CD14-positive monocyte (primary cell): ENCODE data around the gene CHAD. TPM values are rescaled to one million over a fixed set of nuclear protein-coding genes. Genes with fewer than 3 reads are reported as not detected.

ENCODE experiments used
- DNase-seq, 3 donors: peaks; one replicate each; pipeline ENCODE4 v3.0.0-alpha.2; 2011 to 2022
- H2AFZ ChIP-seq: 2 replicates; pipeline ENCODE4 v1.6.0; 2012; ENCODE audit warnings: mild to moderate bottlenecking, low read depth, low read length, inconsistent platforms; ENCODE audit not compliant: insufficient read depth, poor library complexity, severe bottlenecking
- H3K27ac ChIP-seq, 2 donors: 1 replicate in 1 of 2; 2 replicates in 1 of 2; pipeline ENCODE4 v1.5.1; 2012 to 2013; ENCODE audit warnings: low read length in 2 of 2, control low read depth in 1 of 2, inconsistent platforms in 1 of 2, low read depth in 1 of 2, mild to moderate bottlenecking in 1 of 2
- H3K27me3 ChIP-seq, 2 donors: one replicate each; pipeline versions ENCODE4 v1.6.0 to v1.6.1; 2011 to 2013; ENCODE audit warnings: low read length in 2 of 2; ENCODE audit not compliant: control insufficient read depth in 2 of 2, insufficient read depth in 2 of 2
- H3K36me3 ChIP-seq, 2 donors: replicated peaks in 1 of 2; 1 replicate in 1 of 2; 2 replicates in 1 of 2; pipeline versions ENCODE4 v1.5.1 to v1.6.1; 2012 to 2013; ENCODE audit warnings: low read length in 2 of 2, control low read depth in 1 of 2, inconsistent platforms in 1 of 2, mild to moderate bottlenecking in 1 of 2; ENCODE audit not compliant: insufficient read depth in 2 of 2, control insufficient read depth in 1 of 2
- H3K4me1 ChIP-seq, 2 donors: 1 replicate in 1 of 2; 2 replicates in 1 of 2; pipeline versions ENCODE4 v1.5.1 to v1.6.1; 2012 to 2013; ENCODE audit warnings: low read length in 2 of 2, control low read depth in 1 of 2, inconsistent platforms in 1 of 2, mild to moderate bottlenecking in 1 of 2, moderate library complexity in 1 of 2; ENCODE audit not compliant: insufficient read depth in 2 of 2, control insufficient read depth in 1 of 2
- H3K4me2 ChIP-seq: replicated peaks from 2 replicates; pipeline ENCODE3; 2012; ENCODE audit warnings: low read length, moderate library complexity, mild to moderate bottlenecking; ENCODE audit not compliant: poor library complexity, severe bottlenecking; ENCODE audit errors: extremely low read depth
- H3K4me3 ChIP-seq, 3 experiments: fragments of 200-600 bp in 1 of 3; sonication (generic) in 1 of 3; replicated peaks in 1 of 3; 1 replicate in 2 of 3; 2 replicates in 1 of 3; pipeline ENCODE4 v1.5.1; 2011 to 2013; ENCODE audit warnings: low read length in 3 of 3, mild to moderate bottlenecking in 3 of 3, control low read depth in 2 of 3, low read depth in 2 of 3, inconsistent platforms in 1 of 3, moderate library complexity in 1 of 3
- H3K79me2 ChIP-seq: 2 replicates; pipeline ENCODE4 v1.6.0; 2012; ENCODE audit warnings: mild to moderate bottlenecking, control low read depth, inconsistent platforms, low read length, moderate library complexity; ENCODE audit not compliant: insufficient read depth
- H3K9ac ChIP-seq: 2 replicates; pipeline ENCODE4 v1.6.0; 2017; ENCODE audit warnings: low read length, mild to moderate bottlenecking; ENCODE audit not compliant: insufficient read depth, poor library complexity, severe bottlenecking
- H3K9me3 ChIP-seq, 2 donors: replicated peaks in 1 of 2; 1 replicate in 1 of 2; 2 replicates in 1 of 2; pipeline versions ENCODE4 v1.5.1 to v1.6.1; 2012 to 2013; ENCODE audit warnings: low read length in 2 of 2, control low read depth in 1 of 2; ENCODE audit not compliant: control insufficient read depth in 1 of 2, insufficient read depth in 1 of 2
- H4K20me1 ChIP-seq: 2 replicates; pipeline ENCODE4 v1.6.0; 2012; ENCODE audit warnings: mild to moderate bottlenecking, low read length, control low read depth, moderate library complexity; ENCODE audit not compliant: insufficient read depth
- H3K27ac Mint-ChIP-seq, 7 donors: one replicate each; pipeline ENCODE4 v1.8.0; 2020; ENCODE audit warnings: mild to moderate bottlenecking in 7 of 7, mixed read lengths in 7 of 7, moderate library complexity in 6 of 7, inconsistent platforms in 2 of 7
- H3K27me3 Mint-ChIP-seq, 3 donors: one replicate each; pipeline ENCODE4 v1.8.0; 2021 to 2022; ENCODE audit warnings: low read depth in 3 of 3, mild to moderate bottlenecking in 3 of 3, mixed read lengths in 3 of 3, moderate library complexity in 3 of 3, inconsistent platforms in 1 of 3
- H3K36me3 Mint-ChIP-seq, 2 donors: one replicate each; pipeline ENCODE4 v1.8.0; 2020; ENCODE audit warnings: mixed read lengths in 2 of 2, inconsistent platforms in 1 of 2, mild to moderate bottlenecking in 1 of 2
- H3K4me1 Mint-ChIP-seq: one replicate; pipeline ENCODE4 v1.8.0; 2020; ENCODE audit warnings: mild to moderate bottlenecking, mixed read lengths
- H3K4me3 Mint-ChIP-seq, 2 donors: one replicate each; pipeline ENCODE4 v1.8.0; 2020; ENCODE audit warnings: mild to moderate bottlenecking in 2 of 2, mixed read lengths in 2 of 2, moderate library complexity in 1 of 2
- H3K9me3 Mint-ChIP-seq, 7 donors: one replicate each; pipeline ENCODE4 v1.8.0; 2020 to 2022; ENCODE audit warnings: mixed read lengths in 7 of 7, mild to moderate bottlenecking in 6 of 7, moderate library complexity in 6 of 7, inconsistent platforms in 2 of 7
- CTCF ChIP-seq: fragments of 200-600 bp; IDR thresholded peaks from one replicate; pipeline ENCODE4 v1.8.0; 2022; ENCODE audit warnings: antibody characterized with exemption, mild to moderate bottlenecking
- WGBS: methylation state at CpG from one replicate; pipeline ENCODE4 v1.1.5; 2013; ENCODE audit warnings: missing lambda C conversion rate; ENCODE audit not compliant: insufficient coverage; 5-methylcytosine and 5-hydroxymethylcytosine counted together
- intact Hi-C, 2 donors: fragments of 100-400 bp; cut with micrococcal nuclease; formaldehyde crosslinking; loops; one replicate each; pipeline versions ENCODE4 v1.15.0 to v1.15.1; 2023
- polyA plus RNA-seq, 3 donors: library from polyadenylated mRNA; depleted of rRNA in 1 of 3; unstranded in 2 of 3; stranded (reverse) in 1 of 3; fragments of 300-500 nt in 2 of 3; fragments of >200 nt in 1 of 3; fragmentation: Illumina TruSeq in 2 of 3; gene quantifications; 1 replicate in 2 of 3; 2 replicates in 1 of 3; pipeline ENCODE4 v1.2.3, GENCODE V29; 2012 to 2021

Gene CHAD
- polyA plus RNA-seq, 3 donors, result not detected

- DNase-seq, result no peak
- no peak for TF ChIP-seq CTCF
- Histone ChIP-seq H3K9ac (no peak overlapping the region), H3K27me3 (no peaks in the 10 kb centered on the region), H3K4me1 (peaks cover 2 to 7% of the 10 kb centered on the region in 2 donors), H3K36me3 (no peaks in the 10 kb centered on the region), H4K20me1 (no peaks in the 10 kb centered on the region), H3K79me2 (no peaks in the 10 kb centered on the region), H3K27ac (no peak overlapping the region), H3K9me3 (no peaks in the 10 kb centered on the region), H3K4me3 (no peak overlapping the region), H3K4me2 (no peak overlapping the region), H2AFZ (no peak overlapping the region)
- Mint-ChIP-seq H3K4me3 (no peak overlapping the region), H3K27me3 (peaks cover 1 to 9% (median 6%) of the 10 kb centered on the region in 3 donors), H3K36me3 (no peaks in the 10 kb centered on the region), H3K27ac (no peak overlapping the region), H3K4me1 (peaks cover 8% of the 10 kb centered on the region), H3K9me3 (no peaks in the 10 kb centered on the region)
- intact Hi-C loops, result no loop called here
Observed at GRCh38 chr17:50499270-50499669, 30.6 kb upstream of the CHAD start.

- no peaks in the 10 kb centered on the region for H3K36me3 Mint-ChIP-seq
- Histone ChIP-seq H3K27me3 (no peaks in the 10 kb centered on the region), H3K79me2 (no peaks in the 10 kb centered on the region), H2AFZ (no peak overlapping the region), H3K4me3 (no peak overlapping the region), H3K4me2 (no peak overlapping the region), H4K20me1 (no peaks in the 10 kb centered on the region), H3K9ac (no peak overlapping the region), H3K27ac (no peak overlapping the region), H3K36me3 (no peaks in the 10 kb centered on the region), H3K9me3 (no peaks in the 10 kb centered on the region), H3K4me1 (no peaks in the 10 kb centered on the region)
- H3K27me3 Mint-ChIP-seq, result peaks cover 1 to 8% (median 3%) of the 10 kb centered on the region in 3 donors
- no peak overlapping the region for H3K27ac Mint-ChIP-seq
- no peaks in the 10 kb centered on the region for H3K4me1 Mint-ChIP-seq
- TF ChIP-seq CTCF, result no peak
- H3K9me3 Mint-ChIP-seq, result no peaks in the 10 kb centered on the region
- no peak overlapping the region for H3K4me3 Mint-ChIP-seq
- intact Hi-C loops, result no loop called here
- 93% methylated on average over 3 of the region's 7 CpGs for WGBS
- DNase-seq, result no peak
Observed at GRCh38 chr17:50498021-50498874, 29.6 kb upstream of the CHAD start.
